Activated T-helper 2 cell treated with anti-CD3 and anti-CD28 coated beads, Interferon-gamma antibody, Interleukin-2, Interleukin-4, amounts not matched to agents 10 μg/mL and 5 μg/mL and 100 μg/mL, durations not matched to agents 14 hours and 24 hours and 36 hours (primary cell): Measurements from ENCODE around the gene CACNA1G. TPM values are rescaled to one million over a fixed set of nuclear protein-coding genes. Genes with fewer than 3 reads are reported as not detected.

Experiments
- DNase-seq: peaks from one replicate; pipeline ENCODE4 v3.0.0; 2021; ENCODE audit warnings: low spot score
- H3K27ac Mint-ChIP-seq: one replicate; pipeline ENCODE4 v1.8.0; 2021; ENCODE audit warnings: mixed read lengths
- H3K27me3 Mint-ChIP-seq: one replicate; pipeline ENCODE4 v1.8.0; 2021; ENCODE audit warnings: low read depth, mixed read lengths
- H3K36me3 Mint-ChIP-seq: one replicate; pipeline ENCODE4 v1.8.0; 2021; ENCODE audit warnings: low read depth, mixed read lengths
- H3K4me1 Mint-ChIP-seq: one replicate; pipeline ENCODE4 v1.8.0; 2021; ENCODE audit warnings: low read depth, mixed read lengths
- H3K4me3 Mint-ChIP-seq: one replicate; pipeline ENCODE4 v1.8.0; 2021; ENCODE audit warnings: low read depth, mild to moderate bottlenecking, moderate library complexity, mixed read lengths
- H3K9me3 Mint-ChIP-seq: one replicate; pipeline ENCODE4 v1.8.0; 2021; ENCODE audit warnings: mixed read lengths
- intact Hi-C: fragments of 100-400 bp; cut with micrococcal nuclease; formaldehyde crosslinking; loops from one replicate; pipeline ENCODE4 v1.15.1; 2023
- total RNA-seq: library from RNA; stranded (reverse); gene quantifications from 2 replicates; pipeline ENCODE4 v1.2.3, GENCODE V29; 2022

Gene CACNA1G
- total RNA-seq, 1 donor from 2014 or later, result not detected

GRCh38 chr17:50621574-50622031, 61.1 kb downstream of the CACNA1G start:
- no peak overlapping the region for H3K27ac Mint-ChIP-seq
- intact Hi-C loops, result no loop called here

GRCh38 chr17:50624321-50624934, 63.9 kb downstream of the CACNA1G start:
- no peaks in the 10 kb centered on the region for H3K36me3 Mint-ChIP-seq
- no peaks in the 10 kb centered on the region for H3K9me3 Mint-ChIP-seq
- H3K4me1 Mint-ChIP-seq, result peaks cover 2% of the 10 kb centered on the region
- H3K4me3 Mint-ChIP-seq, result no peak overlapping the region
- intact Hi-C loops, result no loop called here
- peaks cover 28% of the 10 kb centered on the region for H3K27me3 Mint-ChIP-seq
- H3K27ac Mint-ChIP-seq, result no peak overlapping the region
- no peak for DNase-seq

More at GRCh38 chr17:50621574-50622031, 61.1 kb downstream of the CACNA1G start:
- peaks cover 12% of the 10 kb centered on the region for H3K27me3 Mint-ChIP-seq
- H3K4me3 Mint-ChIP-seq, result no peak overlapping the region
- DNase-seq, result no peak
- H3K36me3 Mint-ChIP-seq, result no peaks in the 10 kb centered on the region
- peaks cover 3% of the 10 kb centered on the region for H3K4me1 Mint-ChIP-seq
- H3K9me3 Mint-ChIP-seq, result no peaks in the 10 kb centered on the region

GRCh38 chr17:50625032-50625871, 64.7 kb downstream of the CACNA1G start:
- Mint-ChIP-seq H3K9me3 (no peaks in the 10 kb centered on the region), H3K4me1 (peaks cover 2% of the 10 kb centered on the region), H3K36me3 (no peaks in the 10 kb centered on the region), H3K4me3 (no peak overlapping the region), H3K27me3 (peaks cover 28% of the 10 kb centered on the region), H3K27ac (no peak overlapping the region)
- intact Hi-C loops, result loop anchor here (5.0 kb wide), 1 partner anchor 143 kb away; no protein-coding TSS in a partner anchor
- no peak for DNase-seq

- Mint-ChIP-seq H3K27me3 (peaks cover 32% of the 10 kb centered on the region), H3K4me1 (peaks cover 4% of the 10 kb centered on the region), H3K36me3 (no peaks in the 10 kb centered on the region), H3K4me3 (no peak overlapping the region), H3K27ac (no peak overlapping the region), H3K9me3 (no peaks in the 10 kb centered on the region)
- DNase-seq, result peak; percentile 40
- intact Hi-C loops, result loop anchor here (1.0 to 5.0 kb wide), 2 partner anchors 79 to 144 kb away; partner anchors contain the start of gene SPATA20
Observed at GRCh38 chr17:50626037-50626574, 65.6 kb downstream of the CACNA1G start.

GRCh38 chr17:50627036-50627781, 66.7 kb downstream of the CACNA1G start:
- intact Hi-C loops, result loop anchor here (5.0 kb wide), 1 partner anchor 145 kb away; no protein-coding TSS in a partner anchor
- Mint-ChIP-seq H3K36me3 (no peaks in the 10 kb centered on the region), H3K27me3 (peaks cover 34% of the 10 kb centered on the region), H3K4me3 (no peak overlapping the region), H3K27ac (no peak overlapping the region), H3K9me3 (no peaks in the 10 kb centered on the region), H3K4me1 (peaks cover 4% of the 10 kb centered on the region)
- DNase-seq, result no peak

GRCh38 chr17:50627782-50628601, 67.5 kb downstream of the CACNA1G start:
- no peaks in the 10 kb centered on the region for H3K36me3 Mint-ChIP-seq
- H3K27me3 Mint-ChIP-seq, result peaks cover 39% of the 10 kb centered on the region
- no peak overlapping the region for H3K27ac Mint-ChIP-seq
- intact Hi-C loops, result loop anchor here (5.0 kb wide), 1 partner anchor 146 kb away; no protein-coding TSS in a partner anchor
- H3K4me3 Mint-ChIP-seq, result no peak overlapping the region
- DNase-seq, result no peak
- no peaks in the 10 kb centered on the region for H3K9me3 Mint-ChIP-seq
- peaks cover 4% of the 10 kb centered on the region for H3K4me1 Mint-ChIP-seq

- H3K9me3 Mint-ChIP-seq, result no peaks in the 10 kb centered on the region
- no peaks in the 10 kb centered on the region for H3K36me3 Mint-ChIP-seq
- H3K4me1 Mint-ChIP-seq, result peaks cover 4% of the 10 kb centered on the region
- DNase-seq, result no peak
- no peak overlapping the region for H3K4me3 Mint-ChIP-seq
- H3K27me3 Mint-ChIP-seq, result peaks cover 54% of the 10 kb centered on the region
- no peak overlapping the region for H3K27ac Mint-ChIP-seq
- intact Hi-C loops, result loop anchor here (5.0 kb wide), 2 partner anchors 67 to 148 kb away; no protein-coding TSS in a partner anchor
Observed at GRCh38 chr17:50629902-50630301, 69.4 kb downstream of the CACNA1G start.

GRCh38 chr17:50630524-50631194, 70.1 kb downstream of the CACNA1G start:
- no peaks in the 10 kb centered on the region for H3K36me3 Mint-ChIP-seq
- intact Hi-C loops, result loop anchor here (5.0 kb wide), 1 partner anchor 67 kb away; no protein-coding TSS in a partner anchor
- H3K9me3 Mint-ChIP-seq, result no peaks in the 10 kb centered on the region
- no peak overlapping the region for H3K4me3 Mint-ChIP-seq
- peaks cover 4% of the 10 kb centered on the region for H3K4me1 Mint-ChIP-seq
- peaks cover 55% of the 10 kb centered on the region for H3K27me3 Mint-ChIP-seq
- no peak overlapping the region for H3K27ac Mint-ChIP-seq
- DNase-seq, result peak; percentile 39

GRCh38 chr17:50631195-50631907, 70.8 kb downstream of the CACNA1G start:
- Mint-ChIP-seq H3K9me3 (no peaks in the 10 kb centered on the region), H3K4me1 (peaks cover 4% of the 10 kb centered on the region), H3K27me3 (peaks cover 60% of the 10 kb centered on the region), H3K36me3 (no peaks in the 10 kb centered on the region), H3K27ac (no peak overlapping the region), H3K4me3 (no peak overlapping the region)
- intact Hi-C loops, result loop anchor here (5.0 kb wide), 1 partner anchor 66 kb away; no protein-coding TSS in a partner anchor
- no peak for DNase-seq

GRCh38 chr17:50631908-50632571, 71.5 kb downstream of the CACNA1G start:
- Mint-ChIP-seq H3K4me3 (no peak overlapping the region), H3K9me3 (no peaks in the 10 kb centered on the region), H3K4me1 (peaks cover 4% of the 10 kb centered on the region), H3K27ac (no peak overlapping the region), H3K27me3 (peaks cover 65% of the 10 kb centered on the region), H3K36me3 (no peaks in the 10 kb centered on the region)
- intact Hi-C loops, result loop anchor here (5.0 kb wide), 1 partner anchor 65 kb away; no protein-coding TSS in a partner anchor
- DNase-seq, result no peak
